K562 (cell line): ENCODE data around the gene MTHFSD. TPM values are rescaled to one million over a fixed set of nuclear protein-coding genes. Genes with fewer than 3 reads are reported as not detected.
A peak's percentile ranks its signal among the peaks of the same experiment; 100 is the strongest.

Source experiments
- EP300 ChIP-seq: IDR thresholded peaks from 2 replicates; pipeline ENCODE4 v1.6.1; 2012; ENCODE audit warnings: low read length, improper control_type of control experiment
- HINFP ChIP-seq: fragments of 450-650 bp; conservative IDR thresholded peaks from 2 replicates; pipeline ENCODE4 v1.6.1; 2016; ENCODE audit warnings: missing genetic modification characterization, low read depth, mild to moderate bottlenecking, control low read depth, missing compliant biosample characterization
- MAFF ChIP-seq: IDR thresholded peaks from 2 replicates; pipeline ENCODE4 v1.6.1; 2012; ENCODE audit warnings: low read length, improper control_type of control experiment
- MTA1 ChIP-seq: fragments of 450-650 bp; IDR thresholded peaks from 2 replicates; pipeline ENCODE4 v1.6.1; 2017; ENCODE audit warnings: borderline replicate concordance
- NRF1 ChIP-seq, 2 experiments: fragments of 450-650 bp; IDR thresholded peaks in 1 of 2; conservative IDR thresholded peaks in 1 of 2; 2 replicates each; pipeline ENCODE4 v1.6.1; 2014; ENCODE audit warnings: mild to moderate bottlenecking in 2 of 2
- POLR2B ChIP-seq: fragments of 450-650 bp; IDR thresholded peaks from 2 replicates; pipeline ENCODE4 v1.6.1; 2018; ENCODE audit warnings: low read depth; ENCODE audit not compliant: partially characterized antibody
- POU5F1 ChIP-seq: fragments of 150-350 bp; IDR thresholded peaks from 2 replicates; pipeline ENCODE4 v1.6.1; 2014; ENCODE audit warnings: borderline replicate concordance, low read length, low read depth, mild to moderate bottlenecking; ENCODE audit not compliant: partially characterized antibody
- SMARCE1 ChIP-seq: fragments of 450-650 bp; IDR thresholded peaks from 2 replicates; pipeline ENCODE4 v1.7.1; 2016; ENCODE audit warnings: mild to moderate bottlenecking
- SUPT5H ChIP-seq: fragments of 450-650 bp; IDR thresholded peaks from 2 replicates; pipeline ENCODE4 v1.6.1; 2016
- VEZF1 ChIP-seq: fragments of 200-800 bp; sonication (Bioruptor generic); IDR thresholded peaks from 2 replicates; pipeline ENCODE4 v1.6.1; 2017; ENCODE audit warnings: missing genetic modification characterization, missing compliant biosample characterization
- WHSC1 ChIP-seq: IDR thresholded peaks from one replicate; pipeline ENCODE4 v1.6.1; 2012; ENCODE audit warnings: low read length, control low read depth, inconsistent platforms
- ZFP36 ChIP-seq: fragments of 150-350 bp; IDR thresholded peaks from 2 replicates; pipeline ENCODE4 v1.6.1; 2018; ENCODE audit warnings: low read length, low read depth; ENCODE audit not compliant: partially characterized antibody
- ZFX ChIP-seq: sonication (generic); formaldehyde crosslinking; IDR thresholded peaks from 2 replicates; pipeline ENCODE4 v1.8.0; 2022; ENCODE audit warnings: mild to moderate bottlenecking, missing genetic modification reagents, moderate library complexity
- ZNF23 ChIP-seq: fragments of 250-450 bp; sonication (Bioruptor Pico); IDR thresholded peaks from 2 replicates; pipeline ENCODE4 v1.4.0; 2020; ENCODE audit warnings: mild to moderate bottlenecking
- polyA plus RNA-seq, 8 experiments: library from polyadenylated mRNA; depleted of rRNA in 4 of 8; stranded (reverse) in 5 of 8; unstranded in 3 of 8; fragments of >200 nt; fragmentation: Nextera tagmentation in 2 of 8; fragmentation: Illumina TruSeq in 1 of 8; extraction: Ambion mirVana in 2 of 8; extraction: Trizol in 1 of 8; gene quantifications; 2 replicates each; pipeline versions ENCODE4 v1.2.1 to v1.2.3, GENCODE V29; 2011 to 2014; ENCODE audit warnings: inconsistent platforms in 1 of 8, missing spikeins in 1 of 8
- total RNA-seq, 7 experiments: library from RNA; depleted of rRNA in 6 of 7; stranded (reverse); fragments of >200 nt in 6 of 7; fragmentation: Illumina TruSeq in 2 of 7; extraction: Trizol in 2 of 7; gene quantifications; 2 replicates each; pipeline versions ENCODE4 v1.2.1 to v1.2.3, GENCODE V29; 2011 to 2021; ENCODE audit warnings: low replicate concordance in 1 of 7
- TF ChIP-seq, protein P1 (sequence below): fragments of 200-800 bp; sonication (Bioruptor generic); IDR thresholded peaks from 2 replicates; pipeline ENCODE4 v1.6.1; 2016; ENCODE audit warnings: missing genetic modification characterization, missing compliant biosample characterization
- TF ChIP-seq, protein P2 (sequence below), 2 experiments: IDR thresholded peaks in 1 of 2; conservative IDR thresholded peaks in 1 of 2; 2 replicates each; pipeline ENCODE4 v1.6.1; 2016; ENCODE audit warnings: low read depth in 2 of 2, mild to moderate bottlenecking in 1 of 2, missing compliant biosample characterization in 1 of 2, missing genetic modification characterization in 1 of 2, moderate library complexity in 1 of 2

The MTHFSD gene
- total and polyA plus RNA-seq, 9 of the 15 experiments (the other 6 are each of a cell fraction or from before 2014, with no cell fraction given): 3.2 to 20.2 (median 12.0) TPM

- TF ChIP-seq, protein P1, sequence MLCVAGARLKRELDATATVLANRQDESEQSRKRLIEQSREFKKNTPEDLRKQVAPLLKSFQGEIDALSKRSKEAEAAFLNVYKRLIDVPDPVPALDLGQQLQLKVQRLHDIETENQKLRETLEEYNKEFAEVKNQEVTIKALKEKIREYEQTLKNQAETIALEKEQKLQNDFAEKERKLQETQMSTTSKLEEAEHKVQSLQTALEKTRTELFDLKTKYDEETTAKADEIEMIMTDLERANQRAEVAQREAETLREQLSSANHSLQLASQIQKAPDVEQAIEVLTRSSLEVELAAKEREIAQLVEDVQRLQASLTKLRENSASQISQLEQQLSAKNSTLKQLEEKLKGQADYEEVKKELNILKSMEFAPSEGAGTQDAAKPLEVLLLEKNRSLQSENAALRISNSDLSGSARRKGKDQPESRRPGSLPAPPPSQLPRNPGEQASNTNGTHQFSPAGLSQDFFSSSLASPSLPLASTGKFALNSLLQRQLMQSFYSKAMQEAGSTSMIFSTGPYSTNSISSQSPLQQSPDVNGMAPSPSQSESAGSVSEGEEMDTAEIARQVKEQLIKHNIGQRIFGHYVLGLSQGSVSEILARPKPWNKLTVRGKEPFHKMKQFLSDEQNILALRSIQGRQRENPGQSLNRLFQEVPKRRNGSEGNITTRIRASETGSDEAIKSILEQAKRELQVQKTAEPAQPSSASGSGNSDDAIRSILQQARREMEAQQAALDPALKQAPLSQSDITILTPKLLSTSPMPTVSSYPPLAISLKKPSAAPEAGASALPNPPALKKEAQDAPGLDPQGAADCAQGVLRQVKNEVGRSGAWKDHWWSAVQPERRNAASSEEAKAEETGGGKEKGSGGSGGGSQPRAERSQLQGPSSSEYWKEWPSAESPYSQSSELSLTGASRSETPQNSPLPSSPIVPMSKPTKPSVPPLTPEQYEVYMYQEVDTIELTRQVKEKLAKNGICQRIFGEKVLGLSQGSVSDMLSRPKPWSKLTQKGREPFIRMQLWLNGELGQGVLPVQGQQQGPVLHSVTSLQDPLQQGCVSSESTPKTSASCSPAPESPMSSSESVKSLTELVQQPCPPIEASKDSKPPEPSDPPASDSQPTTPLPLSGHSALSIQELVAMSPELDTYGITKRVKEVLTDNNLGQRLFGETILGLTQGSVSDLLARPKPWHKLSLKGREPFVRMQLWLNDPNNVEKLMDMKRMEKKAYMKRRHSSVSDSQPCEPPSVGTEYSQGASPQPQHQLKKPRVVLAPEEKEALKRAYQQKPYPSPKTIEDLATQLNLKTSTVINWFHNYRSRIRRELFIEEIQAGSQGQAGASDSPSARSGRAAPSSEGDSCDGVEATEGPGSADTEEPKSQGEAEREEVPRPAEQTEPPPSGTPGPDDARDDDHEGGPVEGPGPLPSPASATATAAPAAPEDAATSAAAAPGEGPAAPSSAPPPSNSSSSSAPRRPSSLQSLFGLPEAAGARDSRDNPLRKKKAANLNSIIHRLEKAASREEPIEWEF (CRISPR knock-in tag): no peak
- TF ChIP-seq ZNF23 (CRISPR knock-in tag): no peak
- TF ChIP-seq POLR2B: no peak
- peak; percentile 74 for TF ChIP-seq VEZF1 (CRISPR knock-in tag)
- TF ChIP-seq HINFP (tag): no peak
- no peak for TF ChIP-seq ZFX (CRISPR knock-in tag)
- TF ChIP-seq POU5F1: no peak
- TF ChIP-seq MTA1: no peak
- no peak for TF ChIP-seq WHSC1
- TF ChIP-seq, protein P2, sequence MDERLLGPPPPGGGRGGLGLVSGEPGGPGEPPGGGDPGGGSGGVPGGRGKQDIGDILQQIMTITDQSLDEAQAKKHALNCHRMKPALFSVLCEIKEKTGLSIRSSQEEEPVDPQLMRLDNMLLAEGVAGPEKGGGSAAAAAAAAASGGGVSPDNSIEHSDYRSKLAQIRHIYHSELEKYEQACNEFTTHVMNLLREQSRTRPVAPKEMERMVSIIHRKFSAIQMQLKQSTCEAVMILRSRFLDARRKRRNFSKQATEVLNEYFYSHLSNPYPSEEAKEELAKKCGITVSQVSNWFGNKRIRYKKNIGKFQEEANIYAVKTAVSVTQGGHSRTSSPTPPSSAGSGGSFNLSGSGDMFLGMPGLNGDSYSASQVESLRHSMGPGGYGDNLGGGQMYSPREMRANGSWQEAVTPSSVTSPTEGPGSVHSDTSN (CRISPR knock-in tag; IDR thresholded peaks at IDR 0.05; ENCODE audit: low read depth): peak; percentile 49
- TF ChIP-seq, protein P2 (tag; conservative IDR thresholded peaks at IDR 0.05; ENCODE audit: low read depth): peak; percentile 96
- TF ChIP-seq SMARCE1: peak; percentile 55; the same call in 1 of the 2 replicates
- TF ChIP-seq MAFF: no peak
- peak; percentile 42; the same call in 1 of the 2 replicates for TF ChIP-seq EP300
- no peak for TF ChIP-seq SUPT5H
- peak; percentile 47 to 48; a peak in 3 of 4 replicates for TF ChIP-seq NRF1 (conservative IDR thresholded peaks at IDR 0.05 in 1 of 2, IDR thresholded peaks at IDR 0.05 in 1 of 2)
- peak; percentile 7 for TF ChIP-seq ZFP36
These were observed 20.9 kb upstream of the MTHFSD start (continued) for GRCh38 chr16:86575754-86576557.
